HEK293 (cell line): ENCODE results near the gene NRN1L.

Experiments
- CTCF ChIA-PET: fragments of 350-600 bp; formaldehyde crosslinking; extraction: SDS; loops from one replicate; lab custom pipeline; 2021; ENCODE audit warnings: antibody characterized with exemption; lab: Yijun Ruan, JAX
- POLR2A ChIA-PET: fragments of 300-600 bp; formaldehyde crosslinking; extraction: SDS; loops from one replicate; lab custom pipeline; 2020; ENCODE audit warnings: antibody characterized with exemption, inconsistent platforms; lab: Yijun Ruan, JAX
- H3K27ac ChIP-seq: fragments of 200-500 bp; sonication (Bioruptor generic); 2 replicates; pipeline ENCODE4 v1.5.1; 2014; ENCODE audit warnings: low read depth, low read length, control low read depth, inconsistent platforms; ENCODE audit errors: extremely low read depth
- H3K36me3 ChIP-seq, 2 experiments: fragments of 200-500 bp in 1 of 2; sonication (Bioruptor generic) in 1 of 2; 1 replicate in 1 of 2; 2 replicates in 1 of 2; pipeline ENCODE4 v1.5.1; 2014 to 2017; ENCODE audit warnings: inconsistent platforms in 2 of 2, low read length in 2 of 2; ENCODE audit not compliant: control insufficient read depth in 2 of 2, insufficient read depth in 1 of 2
- H3K4me1 ChIP-seq: fragments of 200-500 bp; sonication (Bioruptor generic); 2 replicates; pipeline ENCODE4 v1.5.1; 2014; ENCODE audit warnings: mild to moderate bottlenecking, low read length, inconsistent platforms; ENCODE audit not compliant: control insufficient read depth, insufficient read depth
- H3K4me3 ChIP-seq: 2 replicates; pipeline ENCODE4 v1.5.1; 2011; ENCODE audit warnings: low read depth, mild to moderate bottlenecking, control low read depth, low read length, moderate library complexity
- H3K9me3 ChIP-seq: fragments of 200-500 bp; sonication (Bioruptor generic); 2 replicates; pipeline ENCODE4 v1.5.1; 2014; ENCODE audit warnings: low read depth, low read length, inconsistent platforms; ENCODE audit not compliant: control insufficient read depth, insufficient read depth
- BCL11B ChIP-seq: fragments of 450-650 bp; formaldehyde crosslinking; IDR thresholded peaks from 2 replicates; pipeline ENCODE4 v1.5.1; 2016; ENCODE audit warnings: low read depth, missing biosample characterization, missing genetic modification characterization
- IKZF3 ChIP-seq: fragments of 450-650 bp; IDR thresholded peaks from 2 replicates; pipeline ENCODE4 v1.5.0; 2018; ENCODE audit warnings: missing biosample characterization, mild to moderate bottlenecking, missing genetic modification characterization, moderate library complexity
- PRDM10 ChIP-seq: fragments of 450-650 bp; formaldehyde crosslinking; IDR thresholded peaks from 2 replicates; pipeline ENCODE4 v1.5.1; 2016; ENCODE audit warnings: missing biosample characterization, missing genetic modification characterization
- SCRT1 ChIP-seq: fragments of 450-650 bp; formaldehyde crosslinking; IDR thresholded peaks from 2 replicates; pipeline ENCODE4 v1.5.1; 2016; ENCODE audit warnings: missing biosample characterization, missing genetic modification characterization, borderline replicate concordance
- SCRT2 ChIP-seq: fragments of 450-650 bp; formaldehyde crosslinking; IDR thresholded peaks from 2 replicates; pipeline ENCODE4 v1.5.1; 2016; ENCODE audit warnings: missing biosample characterization, missing genetic modification characterization
- TSHZ1 ChIP-seq: fragments of 450-650 bp; formaldehyde crosslinking; IDR thresholded peaks from 2 replicates; pipeline ENCODE4 v1.5.1; 2016; ENCODE audit warnings: missing biosample characterization, missing genetic modification characterization, borderline replicate concordance
- ZNF2 ChIP-seq: fragments of 450-650 bp; formaldehyde crosslinking; IDR thresholded peaks from 2 replicates; pipeline ENCODE4 v1.5.1; 2016; ENCODE audit warnings: missing biosample characterization, missing genetic modification characterization
- ZNF202 ChIP-seq: fragments of 450-650 bp; formaldehyde crosslinking; IDR thresholded peaks from 2 replicates; pipeline ENCODE4 v1.5.1; 2016; ENCODE audit warnings: missing biosample characterization, missing genetic modification characterization, borderline replicate concordance
- ZNF221 ChIP-seq: fragments of 450-650 bp; formaldehyde crosslinking; IDR thresholded peaks from 2 replicates; pipeline ENCODE4 v1.5.1; 2017; ENCODE audit warnings: missing biosample characterization, missing genetic modification characterization, borderline replicate concordance
- ZNF239 ChIP-seq: fragments of 450-650 bp; formaldehyde crosslinking; IDR thresholded peaks from 2 replicates; pipeline ENCODE4 v1.5.1; 2016; ENCODE audit warnings: missing biosample characterization, missing genetic modification characterization
- ZNF501 ChIP-seq: fragments of 450-650 bp; formaldehyde crosslinking; IDR thresholded peaks from 2 replicates; pipeline ENCODE4 v1.5.1; 2016; ENCODE audit warnings: missing biosample characterization, missing genetic modification characterization
- ZNF600 ChIP-seq: fragments of 450-650 bp; formaldehyde crosslinking; IDR thresholded peaks from 2 replicates; pipeline ENCODE4 v1.5.1; 2016; ENCODE audit warnings: missing biosample characterization, missing genetic modification characterization
- ZNF626 ChIP-seq: fragments of 450-650 bp; sonication (Bioruptor Pico); formaldehyde crosslinking; IDR thresholded peaks from 2 replicates; pipeline ENCODE4 v1.5.1; 2018; ENCODE audit warnings: missing biosample characterization, missing genetic modification characterization, inconsistent platforms
- ZNF654 ChIP-seq: fragments of 450-650 bp; formaldehyde crosslinking; IDR thresholded peaks from 2 replicates; pipeline ENCODE4 v1.5.1; 2016; ENCODE audit warnings: low read depth, missing biosample characterization, missing genetic modification characterization
- ZNF776 ChIP-seq: fragments of 450-650 bp; formaldehyde crosslinking; IDR thresholded peaks from 2 replicates; pipeline ENCODE4 v1.5.0; 2017; ENCODE audit warnings: missing biosample characterization, missing genetic modification characterization, borderline replicate concordance

The NRN1L gene

GRCh38 chr16:67860589-67861398 is 23.9 kb upstream of the NRN1L start (continued):
- no peak for TF ChIP-seq IKZF3 (tag by site-specific recombination)
- TF ChIP-seq ZNF600 (tag by site-specific recombination): peak; percentile 73; the same call in 1 of the 2 replicates
- no peak for TF ChIP-seq TSHZ1 (tag by site-specific recombination)
- TF ChIP-seq ZNF221: no peak
- TF ChIP-seq ZNF776 (tag by site-specific recombination): no peak
- TF ChIP-seq BCL11B: no peak

- CTCF ChIA-PET: interaction anchor here (1.0 to 2.7 kb wide), 4 partner anchors 22 to 189 kb away, joined by 3 to 13 read pairs (median 6); no protein-coding TSS in a partner anchor
Measured at GRCh38 chr16:67861877-67862276, 22.8 kb upstream of the NRN1L start.

More at GRCh38 chr16:67861877-67862276, 22.8 kb upstream of the NRN1L start:
- POLR2A ChIA-PET: interaction anchor here (1.0 to 1.2 kb wide), 3 partner anchors 10 to 15 kb away, joined by 3 to 6 read pairs (median 3); partner anchors contain the start of gene NUTF2
- Histone ChIP-seq H3K4me1 (peaks cover 9% of the 10 kb centered on the region), H3K4me3 (no peak overlapping the region), H3K27ac (no peak overlapping the region), H3K9me3 (no peaks in the 10 kb centered on the region), H3K36me3 (peaks cover 15 to 75% of the 10 kb centered on the region in 2 experiments; a peak in 2 of 3 replicates)
- TF ChIP-seq SCRT1 (peak; percentile 74; the same call in 1 of the 2 replicates), ZNF2 (tag by site-specific recombination) (no peak), ZNF239 (tag by site-specific recombination) (no peak), ZNF654 (no peak), ZNF202 (tag by site-specific recombination) (no peak), PRDM10 (tag by site-specific recombination) (no peak), SCRT2 (tag by site-specific recombination) (peak; percentile 94), ZNF501 (tag by site-specific recombination) (no peak), ZNF626 (no peak)
